Neutrophil (primary cell): ENCODE results near the gene TRIM63.

Experiments
- H3K27ac ChIP-seq: fragments of 200-600 bp; sonication (generic); 2 replicates; pipeline ENCODE4 v1.5.1; 2016; ENCODE audit warnings: mild to moderate bottlenecking, moderate library complexity
- H3K27me3 ChIP-seq: fragments of 200-600 bp; sonication (generic); 2 replicates; pipeline ENCODE4 v1.6.0; 2016; ENCODE audit warnings: mild to moderate bottlenecking
- H3K36me3 ChIP-seq: fragments of 200-600 bp; sonication (generic); 2 replicates; pipeline ENCODE4 v1.5.1; 2017
- H3K4me1 ChIP-seq, 2 experiments: fragments of 200-600 bp in 1 of 2; sonication (generic) in 1 of 2; 1 replicate in 1 of 2; 2 replicates in 1 of 2; pipeline versions ENCODE4 v1.5.1 to v1.6.1; 2013 to 2016; ENCODE audit warnings: low read depth in 1 of 2, low read length in 1 of 2, mild to moderate bottlenecking in 1 of 2, moderate library complexity in 1 of 2; ENCODE audit not compliant: control insufficient read depth in 1 of 2, insufficient read depth in 1 of 2
- H3K4me3 ChIP-seq, 2 experiments: fragments of 200-600 bp in 1 of 2; sonication (generic) in 1 of 2; 1 replicate in 1 of 2; 2 replicates in 1 of 2; pipeline ENCODE4 v1.5.1; 2013 to 2016; ENCODE audit warnings: low read depth in 1 of 2, low read length in 1 of 2, mild to moderate bottlenecking in 1 of 2, moderate library complexity in 1 of 2
- H3K9me3 ChIP-seq: fragments of 200-600 bp; sonication (generic); 2 replicates; pipeline ENCODE4 v1.5.1; 2016
- CTCF ChIP-seq: fragments of 200-600 bp; sonication (generic); IDR thresholded peaks from 2 replicates; pipeline ENCODE4 v1.5.1; 2016; ENCODE audit warnings: antibody characterized with exemption

The TRIM63 gene

GRCh38 chr1:26009796-26010447 is 57.5 kb downstream of the TRIM63 start:
- Histone ChIP-seq H3K4me3 (no peak overlapping the region), H3K27ac (no peak overlapping the region), H3K4me1 (peaks cover 10 to 11% of the 10 kb centered on the region in 2 experiments), H3K36me3 (no peaks in the 10 kb centered on the region), H3K9me3 (no peaks in the 10 kb centered on the region), H3K27me3 (no peaks in the 10 kb centered on the region)
- no peak for TF ChIP-seq CTCF

- TF ChIP-seq CTCF, result no peak
- H3K4me1 ChIP-seq, result peaks cover 11 to 14% of the 10 kb centered on the region in 2 experiments
- no peaks in the 10 kb centered on the region for H3K27me3 ChIP-seq
- no peaks in the 10 kb centered on the region for H3K9me3 ChIP-seq
- no peak overlapping the region for H3K27ac ChIP-seq
- H3K4me3 ChIP-seq, result no peak overlapping the region
- H3K36me3 ChIP-seq, result no peaks in the 10 kb centered on the region
These were observed 60.7 kb downstream of the TRIM63 start for GRCh38 chr1:26006710-26007109.

GRCh38 chr1:26005434-26006105 is 61.9 kb downstream of the TRIM63 start:
- TF ChIP-seq CTCF, result no peak
- Histone ChIP-seq H3K27ac (no peak overlapping the region), H3K4me1 (peaks cover 11 to 14% of the 10 kb centered on the region in 2 experiments), H3K9me3 (no peaks in the 10 kb centered on the region), H3K4me3 (no peak overlapping the region), H3K27me3 (no peaks in the 10 kb centered on the region), H3K36me3 (no peaks in the 10 kb centered on the region)

- TF ChIP-seq CTCF, result no peak
- Histone ChIP-seq H3K36me3 (no peaks in the 10 kb centered on the region), H3K27me3 (no peaks in the 10 kb centered on the region), H3K4me1 (peaks cover 11 to 14% of the 10 kb centered on the region in 2 experiments), H3K4me3 (no peak overlapping the region), H3K9me3 (no peaks in the 10 kb centered on the region), H3K27ac (no peak overlapping the region)
These were observed 63.7 kb downstream of the TRIM63 start for GRCh38 chr1:26003756-26004155.

DNA sequence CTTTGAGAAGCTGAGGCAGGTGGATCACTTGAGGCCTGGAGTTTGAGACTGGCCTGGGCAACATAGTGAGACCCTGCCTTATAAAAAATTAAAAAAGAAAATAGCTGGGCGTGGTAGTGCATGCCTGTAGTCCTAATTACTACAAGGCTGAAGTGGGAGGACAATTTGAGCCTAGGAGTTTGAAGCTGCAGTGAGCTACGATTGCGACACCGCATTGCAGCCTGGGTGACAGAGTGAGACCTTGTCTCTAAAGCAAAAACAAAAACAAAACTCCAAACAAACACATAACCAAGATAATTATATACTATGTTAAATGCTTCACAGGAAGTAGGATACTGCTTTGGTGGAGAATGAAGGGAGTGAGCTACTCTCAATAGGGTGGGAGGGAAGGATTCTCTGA is 64.2 kb downstream of the TRIM63 start:
- no peak for TF ChIP-seq CTCF
- Histone ChIP-seq H3K4me3 (no peak overlapping the region), H3K27me3 (no peaks in the 10 kb centered on the region), H3K27ac (no peak overlapping the region), H3K4me1 (peaks cover 16 to 19% of the 10 kb centered on the region in 2 experiments), H3K9me3 (no peaks in the 10 kb centered on the region), H3K36me3 (no peaks in the 10 kb centered on the region)
